HG02884 (cell line): ENCODE data around the gene BUB1B.

Experiments used
- ATAC-seq: cut with Tn5 transposase; IDR thresholded peaks from one replicate; pipeline ENCODE4 v1.9.1; 2021; ENCODE audit warnings: mild to moderate bottlenecking, moderate library complexity; ENCODE audit not compliant: unreplicated experiment

The BUB1B gene

GRCh38 chr15:40252438-40253166 lies 91.7 kb downstream of the BUB1B start:
- no peak for ATAC-seq

- ATAC-seq, result no peak
These were observed 92.4 kb downstream of the BUB1B start for GRCh38 chr15:40253167-40253790.

GRCh38 chr15:40254452-40254851 lies 93.6 kb downstream of the BUB1B start:
- ATAC-seq, result no peak

DNA sequence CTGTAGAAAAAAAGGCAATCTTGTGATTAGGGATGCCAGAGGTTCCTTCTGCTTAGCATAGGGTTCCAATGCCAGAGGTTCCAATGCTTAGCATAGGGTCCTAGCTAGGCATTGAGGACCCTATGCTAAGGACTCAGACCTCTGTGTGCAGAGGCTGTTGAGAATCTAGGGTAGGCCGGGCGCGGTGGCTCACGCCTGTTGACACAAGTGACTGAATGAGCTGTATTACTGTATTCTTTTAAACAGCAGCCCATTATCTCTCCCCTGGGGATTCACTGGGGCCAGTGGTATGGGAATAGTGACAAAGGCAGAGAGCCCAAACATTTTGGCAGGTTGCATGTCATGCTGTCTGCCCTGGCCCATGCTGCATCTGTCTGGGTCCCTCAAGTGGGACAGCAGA lies 94.2 kb downstream of the BUB1B start:
- no peak for ATAC-seq

DNA sequence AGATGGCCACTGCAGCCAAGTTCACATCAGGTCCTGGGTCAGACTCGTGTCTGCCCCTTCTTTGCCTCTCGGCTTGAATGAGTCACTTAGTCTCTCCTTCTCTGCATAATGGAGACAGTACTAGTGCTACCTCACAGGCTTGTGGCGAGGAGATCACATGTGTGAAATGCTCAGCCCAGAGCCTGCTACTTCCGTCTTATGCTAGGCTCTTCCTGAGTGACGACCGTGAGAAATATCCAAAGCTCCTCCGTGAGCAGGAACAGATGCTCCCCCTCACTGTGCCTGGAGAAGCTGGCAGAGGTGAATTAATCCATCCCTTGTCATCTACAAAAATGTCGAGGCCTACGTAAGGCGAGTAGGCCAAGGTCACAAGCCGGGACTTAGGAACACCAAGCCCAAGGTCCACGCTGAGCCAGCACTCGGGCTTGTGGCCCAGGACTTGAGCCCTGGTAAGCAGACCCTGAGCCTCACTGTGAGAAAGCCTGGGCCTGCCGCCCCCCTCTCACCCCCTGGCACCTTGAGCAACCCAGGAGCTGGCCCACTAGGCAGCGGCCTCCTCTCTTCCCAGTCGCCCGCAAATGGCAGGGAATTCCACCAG lies 95.9 kb downstream of the BUB1B start:
- no peak for ATAC-seq

- no peak for ATAC-seq
These were observed 97.0 kb downstream of the BUB1B start for GRCh38 chr15:40257656-40258450.

- no peak for ATAC-seq
These were observed 97.7 kb downstream of the BUB1B start for GRCh38 chr15:40258544-40258943.

GRCh38 chr15:40259021-40259420 lies 98.2 kb downstream of the BUB1B start:
- ATAC-seq, result no peak

DNA sequence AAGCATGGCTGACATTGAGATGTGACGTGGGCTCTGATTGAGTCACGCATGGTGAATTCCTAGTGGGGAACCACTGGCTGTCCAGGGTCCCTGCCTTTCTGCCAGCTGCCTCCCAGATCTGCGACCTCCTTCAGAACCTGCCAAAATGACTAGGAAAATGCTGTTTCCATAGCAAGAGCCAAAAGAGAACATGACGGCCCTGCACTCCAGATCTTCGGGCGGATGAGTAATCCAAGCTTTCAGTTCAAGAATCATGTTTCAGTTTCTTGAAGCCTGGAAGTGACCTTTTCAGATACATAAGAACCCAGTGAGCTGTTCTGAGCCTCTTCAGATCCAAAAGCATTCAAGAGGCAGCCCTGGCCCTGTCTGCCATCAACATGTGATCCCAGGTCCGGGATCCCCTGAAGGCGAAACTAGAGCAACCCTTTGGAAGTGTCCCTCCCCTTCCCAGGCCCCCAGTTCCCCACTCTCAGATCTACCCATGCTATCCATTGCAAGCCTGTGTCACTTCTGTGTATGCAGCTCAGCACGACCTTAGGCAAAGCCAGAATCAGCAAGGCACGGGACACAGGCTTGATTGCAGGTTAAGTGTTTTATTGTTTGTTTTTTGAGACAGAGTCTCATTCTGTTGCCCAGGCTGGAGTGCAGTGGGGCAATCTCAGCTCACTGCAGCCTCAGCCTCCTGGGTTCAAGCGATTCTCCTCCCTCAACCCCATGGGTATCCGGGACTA lies 102.3 kb downstream of the BUB1B start:
- ATAC-seq, result no peak

DNA sequence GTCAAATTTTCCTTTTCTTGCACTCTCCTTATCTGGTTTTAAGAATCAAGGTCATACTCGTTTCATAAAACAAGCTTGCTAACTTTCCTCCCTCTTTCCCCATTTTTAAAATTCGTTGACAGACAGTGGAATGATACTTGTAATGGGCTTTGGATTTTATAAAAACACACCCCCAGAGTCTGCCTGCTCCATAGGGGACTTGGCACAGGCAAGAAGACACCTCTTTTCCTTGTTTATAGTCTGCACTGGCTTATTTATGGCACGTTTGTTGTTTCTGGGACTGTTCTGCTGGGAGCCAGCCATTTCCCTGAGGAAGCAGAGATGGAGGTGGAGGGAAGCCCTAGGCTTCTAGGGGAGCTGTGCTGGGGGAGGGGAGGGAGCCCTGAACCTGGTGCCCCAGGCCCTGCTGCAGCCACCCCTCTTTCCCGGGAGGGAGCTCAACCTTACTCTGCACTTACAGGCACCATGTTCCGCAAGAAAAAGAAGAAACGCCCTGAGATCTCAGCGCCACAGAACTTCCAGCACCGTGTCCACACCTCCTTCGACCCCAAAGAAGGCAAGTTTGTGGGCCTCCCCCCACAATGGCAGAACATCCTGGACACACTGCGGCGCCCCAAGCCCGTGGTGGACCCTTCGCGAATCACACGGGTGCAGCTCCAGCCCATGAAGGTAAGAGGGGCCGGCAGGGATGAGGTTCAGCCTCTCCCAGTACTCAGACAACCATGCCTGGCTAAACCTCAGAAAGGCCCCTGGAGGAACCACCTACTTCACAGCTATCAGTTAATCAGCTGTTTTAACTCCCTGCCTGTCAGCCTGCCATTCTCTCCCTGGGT lies 103.7 kb downstream of the BUB1B start:
- no peak for ATAC-seq

DNA sequence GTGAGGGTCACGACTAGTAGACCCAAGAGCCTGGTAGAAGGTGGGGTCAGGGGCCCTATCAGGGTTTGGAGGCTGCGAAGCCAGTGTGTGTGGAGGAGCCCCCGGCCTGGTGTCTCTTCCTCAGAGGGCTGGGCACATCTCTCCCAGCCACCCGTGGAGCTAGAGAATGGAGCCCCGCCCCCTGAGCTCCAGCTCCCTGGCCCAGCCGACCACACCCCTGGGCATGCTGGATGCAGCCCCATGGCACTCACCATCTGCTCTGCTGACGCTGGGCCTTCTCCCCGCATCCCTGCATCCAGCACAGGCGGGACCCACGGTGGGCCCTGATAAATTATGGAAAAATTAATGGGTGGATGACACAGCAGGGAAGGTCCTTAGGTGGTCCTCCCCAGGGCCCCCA lies 104.5 kb downstream of the BUB1B start:
- ATAC-seq, result no peak

GRCh38 chr15:40265875-40266274 lies 105.0 kb downstream of the BUB1B start:
- ATAC-seq, result no peak

DNA sequence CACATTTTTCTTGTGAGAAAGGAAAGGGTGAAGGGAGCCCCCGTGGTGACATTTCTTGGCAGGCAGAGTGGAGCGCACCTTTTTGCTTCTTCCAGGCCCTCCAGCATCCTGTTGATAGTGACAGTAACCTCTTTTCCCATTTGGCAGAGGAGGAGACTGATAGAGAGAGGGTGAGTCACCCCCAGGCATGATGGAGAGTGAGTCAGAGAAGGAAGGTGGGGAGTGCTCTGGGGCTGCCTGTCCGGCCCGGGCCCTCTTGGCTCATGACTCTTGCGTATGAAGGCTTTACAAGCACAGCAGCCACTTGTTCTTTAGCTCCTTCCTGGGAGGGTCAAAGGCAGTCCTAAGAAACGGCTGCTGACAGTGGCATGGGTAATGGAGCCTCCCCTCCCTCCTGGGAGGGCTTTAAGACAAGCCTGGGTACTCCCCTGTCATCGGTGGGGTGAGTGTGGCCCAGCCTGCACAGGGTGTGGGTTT lies 106.0 kb downstream of the BUB1B start:
- no peak for ATAC-seq

DNA sequence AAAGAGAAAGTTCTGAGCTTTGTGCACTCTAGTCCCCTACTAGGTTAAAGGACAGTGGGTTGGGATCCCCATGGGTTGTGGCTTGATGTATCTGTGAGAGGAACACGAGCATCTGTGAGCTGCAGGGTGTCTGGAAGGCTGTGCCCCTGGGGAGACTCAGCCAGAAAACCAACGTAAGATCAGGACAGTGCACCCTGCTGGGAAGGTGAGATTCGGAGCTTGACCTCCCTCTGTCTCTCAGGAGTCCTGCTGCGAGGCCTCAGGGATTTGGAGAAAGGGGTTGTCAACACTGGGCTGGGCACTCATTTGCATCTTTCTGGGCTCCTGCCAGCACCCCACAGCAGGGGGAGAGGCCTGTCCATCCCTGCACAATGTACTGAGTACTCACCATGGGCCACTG lies 106.8 kb downstream of the BUB1B start:
- no peak for ATAC-seq

- no peak for ATAC-seq
These were observed 108.7 kb downstream of the BUB1B start for GRCh38 chr15:40269604-40270003.

DNA sequence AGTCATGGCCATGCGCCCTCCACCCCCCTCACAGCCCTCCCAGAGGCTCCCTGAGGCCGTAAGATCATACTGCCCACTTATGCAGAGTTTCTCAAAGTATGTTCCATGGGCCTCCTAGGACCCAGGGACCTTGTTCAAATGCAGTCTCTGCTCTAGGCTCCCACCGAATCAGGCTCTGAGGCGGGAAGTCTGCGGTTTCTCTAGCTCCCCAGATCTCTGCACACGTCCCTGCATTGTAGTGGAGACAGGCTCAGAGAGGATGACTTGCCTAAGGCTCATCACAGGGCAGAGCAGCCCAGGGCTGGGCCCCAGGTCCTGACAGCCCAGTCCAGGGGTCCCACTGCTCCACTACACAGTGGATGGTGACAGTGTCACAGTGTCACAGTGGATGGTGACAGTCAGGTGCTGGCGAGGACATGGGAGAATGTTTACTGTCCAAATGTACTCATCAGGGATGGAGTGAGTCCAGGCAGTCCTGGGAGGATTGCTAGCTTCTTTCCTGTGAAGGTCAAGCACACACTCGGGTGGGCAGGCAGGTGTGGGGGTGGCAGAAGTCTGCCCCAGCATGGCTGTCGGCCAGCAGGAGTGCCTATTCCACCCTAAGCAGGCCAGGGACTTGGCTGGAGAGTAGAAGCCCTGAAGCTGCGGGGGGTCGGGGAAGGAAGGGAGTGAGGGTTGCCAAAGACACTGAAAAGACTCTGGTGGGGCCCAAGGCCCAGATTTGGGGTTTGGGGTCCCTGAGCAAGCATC lies 109.6 kb downstream of the BUB1B start:
- no peak for ATAC-seq
